ENCODE results near the gene CGB3. TPM values are rescaled to one million over a fixed set of nuclear protein-coding genes. Genes with fewer than 3 reads are reported as not detected.
"Not testable (repeated sequence)": the region's sequence is repeated elsewhere in the genome, so short reads cannot be mapped to it uniquely, and the experiment has no call there.

CGB3 gene
- total RNA-seq (ENCODE audit: unreplicated experiment): not detected
- long read RNA-seq: 0 reads

- H3K4me1 Mint-ChIP-seq (ENCODE audit: low read depth, unreplicated experiment); H3K9me3 Mint-ChIP-seq (ENCODE audit: unreplicated experiment); H3K27me3 Mint-ChIP-seq (ENCODE audit: unreplicated experiment); H3K27ac Mint-ChIP-seq (ENCODE audit: unreplicated experiment); H3K4me3 Mint-ChIP-seq (ENCODE audit: unreplicated experiment); H3K36me3 Mint-ChIP-seq (ENCODE audit: unreplicated experiment); DNase-seq: not testable (repeated sequence)
Observed at GRCh38 chr19:49024233-49024632, at the start of gene CGB3. CGB3 (minus strand) TSS chr19:49024333; CDS start chr19:49023971, 362 bp downstream.

GRCh38 chr19:49071860-49072547 lies 47.9 kb upstream of the CGB3 start:
- TF ChIP-seq CTCF (IDR thresholded peaks at IDR 0.05; ENCODE audit: partially characterized antibody, unreplicated experiment): no peak
- H3K4me3 Mint-ChIP-seq (ENCODE audit: unreplicated experiment): no peak overlapping the region
- DNase-seq: peak; percentile 59
- peaks cover 4% of the 10 kb centered on the region for H3K9me3 Mint-ChIP-seq (ENCODE audit: unreplicated experiment)
- H3K36me3 Mint-ChIP-seq (ENCODE audit: unreplicated experiment): peaks cover 22% of the 10 kb centered on the region
- peaks cover 25% of the 10 kb centered on the region for H3K27me3 Mint-ChIP-seq (ENCODE audit: unreplicated experiment)
- no peak overlapping the region for H3K27ac Mint-ChIP-seq (ENCODE audit: unreplicated experiment)
- peaks cover 4% of the 10 kb centered on the region for H3K4me1 Mint-ChIP-seq (ENCODE audit: low read depth, unreplicated experiment)

DNA sequence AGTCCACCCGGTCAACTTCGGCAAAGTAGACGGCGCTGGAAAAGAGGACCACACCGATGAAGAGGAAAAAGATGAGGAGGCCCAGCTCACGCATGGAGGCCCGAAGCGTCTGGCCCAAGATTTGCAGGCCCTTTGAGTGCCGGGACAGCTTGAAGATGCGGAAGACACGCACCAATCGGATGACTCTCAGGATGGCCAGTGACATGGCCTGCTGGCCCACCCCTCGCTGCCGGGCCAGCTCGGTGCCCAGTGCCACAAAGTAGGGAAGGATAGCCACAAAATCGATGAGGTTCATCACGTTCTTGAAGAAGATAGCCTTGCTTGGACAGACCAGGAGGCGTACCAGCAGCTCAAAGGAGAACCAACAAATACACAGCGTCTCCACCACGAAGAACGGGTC lies 46.3 kb upstream of the CGB3 start:
- Mint-ChIP-seq H3K4me1 (ENCODE audit: low read depth, unreplicated experiment) (peaks cover 11% of the 10 kb centered on the region), H3K27ac (ENCODE audit: unreplicated experiment) (no peak overlapping the region), H3K36me3 (ENCODE audit: unreplicated experiment) (peaks cover 22% of the 10 kb centered on the region), H3K9me3 (ENCODE audit: unreplicated experiment) (peaks cover 4% of the 10 kb centered on the region), H3K27me3 (ENCODE audit: unreplicated experiment) (peaks cover 25% of the 10 kb centered on the region), H3K4me3 (ENCODE audit: unreplicated experiment) (no peak overlapping the region)
- no peak for TF ChIP-seq CTCF (IDR thresholded peaks at IDR 0.05; ENCODE audit: partially characterized antibody, unreplicated experiment)
- no peak for DNase-seq

- Mint-ChIP-seq H3K9me3 (ENCODE audit: unreplicated experiment) (peaks cover 3% of the 10 kb centered on the region), H3K4me1 (ENCODE audit: low read depth, unreplicated experiment) (peaks cover 12% of the 10 kb centered on the region), H3K4me3 (ENCODE audit: unreplicated experiment) (no peak overlapping the region), H3K27ac (ENCODE audit: unreplicated experiment) (no peak overlapping the region), H3K36me3 (ENCODE audit: unreplicated experiment) (peaks cover 22% of the 10 kb centered on the region), H3K27me3 (ENCODE audit: unreplicated experiment) (peaks cover 24% of the 10 kb centered on the region)
- no peak for TF ChIP-seq CTCF (IDR thresholded peaks at IDR 0.05; ENCODE audit: partially characterized antibody, unreplicated experiment)
- no peak for DNase-seq
Observed at GRCh38 chr19:49069026-49069425, 44.9 kb upstream of the CGB3 start.

- Mint-ChIP-seq H3K27ac (ENCODE audit: unreplicated experiment) (no peak overlapping the region), H3K27me3 (ENCODE audit: unreplicated experiment) (peaks cover 13% of the 10 kb centered on the region), H3K36me3 (ENCODE audit: unreplicated experiment) (peaks cover 11% of the 10 kb centered on the region), H3K4me3 (ENCODE audit: unreplicated experiment) (no peak overlapping the region), H3K4me1 (ENCODE audit: low read depth, unreplicated experiment) (peaks cover 12% of the 10 kb centered on the region), H3K9me3 (ENCODE audit: unreplicated experiment) (no peaks in the 10 kb centered on the region)
- no peak for TF ChIP-seq CTCF (IDR thresholded peaks at IDR 0.05; ENCODE audit: partially characterized antibody, unreplicated experiment)
- DNase-seq: no peak
Observed at GRCh38 chr19:49067554-49067953, 43.4 kb upstream of the CGB3 start.

Measured in glutamatergic neuron (in vitro differentiated cells).